ENCODE results near the gene NUCB1.
"Not testable (repeated sequence)": the region's sequence is repeated elsewhere in the genome, so short reads cannot be mapped to it uniquely, and the experiment has no call there.

GRCh38 chr19:48909424-48910077 lies 9.4 kb downstream of the NUCB1 start:
- not testable (repeated sequence) for TF ChIP-seq CTCF (IDR thresholded peaks at IDR 0.05); ZFX (IDR thresholded peaks at IDR 0.05; ENCODE audit: borderline replicate concordance)
